Glutamatergic neuron (in vitro differentiated cells): Measurements from ENCODE around the gene GNA12. TPM values are rescaled to one million over a fixed set of nuclear protein-coding genes. Genes with fewer than 3 reads are reported as not detected.

Source experiments
- DNase-seq: peaks from one replicate; pipeline ENCODE4 v3.0.0; 2022
- H3K27ac Mint-ChIP-seq: one replicate; pipeline ENCODE4 v1.8.0; 2020; ENCODE audit warnings: mild to moderate bottlenecking, mixed read lengths, inconsistent platforms; ENCODE audit not compliant: unreplicated experiment
- H3K27me3 Mint-ChIP-seq: one replicate; pipeline ENCODE4 v1.8.0; 2020; ENCODE audit warnings: mild to moderate bottlenecking, moderate library complexity, mixed read lengths, inconsistent platforms; ENCODE audit not compliant: unreplicated experiment
- H3K36me3 Mint-ChIP-seq: one replicate; pipeline ENCODE4 v1.8.0; 2020; ENCODE audit warnings: mild to moderate bottlenecking, mixed read lengths, inconsistent platforms; ENCODE audit not compliant: unreplicated experiment
- H3K4me1 Mint-ChIP-seq: one replicate; pipeline ENCODE4 v1.8.0; 2020; ENCODE audit warnings: mild to moderate bottlenecking, low read depth, mixed read lengths, inconsistent platforms; ENCODE audit not compliant: unreplicated experiment
- H3K4me3 Mint-ChIP-seq: one replicate; pipeline ENCODE4 v1.8.0; 2020; ENCODE audit warnings: mild to moderate bottlenecking, mixed read lengths, inconsistent platforms; ENCODE audit not compliant: unreplicated experiment
- H3K9me3 Mint-ChIP-seq: one replicate; pipeline ENCODE4 v1.8.0; 2020; ENCODE audit warnings: mild to moderate bottlenecking, moderate library complexity, mixed read lengths, inconsistent platforms; ENCODE audit not compliant: unreplicated experiment
- total RNA-seq: library from RNA; stranded (reverse); fragmentation: NEBNext Ultra II Directional; extraction: Animal tissue kit (Norgen Biotek cat#: 25700); gene quantifications from one replicate; pipeline ENCODE4 v1.2.1, GENCODE V29; 2021; ENCODE audit not compliant: unreplicated experiment
- TF ChIP-seq, protein P1 (sequence below): fragments of 200-600 bp; sonication (generic); IDR thresholded peaks from one replicate; pipeline ENCODE4 v1.5.0; 2021; ENCODE audit not compliant: partially characterized antibody, unreplicated experiment

Gene GNA12
- total RNA-seq, 1 donor from 2014 or later = 66.2 TPM

GRCh38 chr7:2813350-2814185 is 30.5 kb downstream of the GNA12 start:
- Mint-ChIP-seq H3K4me1 (peaks cover 33% of the 10 kb centered on the region), H3K9me3 (peaks cover 9% of the 10 kb centered on the region), H3K27me3 (peaks cover 2% of the 10 kb centered on the region), H3K27ac (no peak overlapping the region), H3K4me3 (peak overlapping the region; percentile 21), H3K36me3 (peaks cover 8% of the 10 kb centered on the region)
- no peak for DNase-seq
- TF ChIP-seq, protein P1, sequence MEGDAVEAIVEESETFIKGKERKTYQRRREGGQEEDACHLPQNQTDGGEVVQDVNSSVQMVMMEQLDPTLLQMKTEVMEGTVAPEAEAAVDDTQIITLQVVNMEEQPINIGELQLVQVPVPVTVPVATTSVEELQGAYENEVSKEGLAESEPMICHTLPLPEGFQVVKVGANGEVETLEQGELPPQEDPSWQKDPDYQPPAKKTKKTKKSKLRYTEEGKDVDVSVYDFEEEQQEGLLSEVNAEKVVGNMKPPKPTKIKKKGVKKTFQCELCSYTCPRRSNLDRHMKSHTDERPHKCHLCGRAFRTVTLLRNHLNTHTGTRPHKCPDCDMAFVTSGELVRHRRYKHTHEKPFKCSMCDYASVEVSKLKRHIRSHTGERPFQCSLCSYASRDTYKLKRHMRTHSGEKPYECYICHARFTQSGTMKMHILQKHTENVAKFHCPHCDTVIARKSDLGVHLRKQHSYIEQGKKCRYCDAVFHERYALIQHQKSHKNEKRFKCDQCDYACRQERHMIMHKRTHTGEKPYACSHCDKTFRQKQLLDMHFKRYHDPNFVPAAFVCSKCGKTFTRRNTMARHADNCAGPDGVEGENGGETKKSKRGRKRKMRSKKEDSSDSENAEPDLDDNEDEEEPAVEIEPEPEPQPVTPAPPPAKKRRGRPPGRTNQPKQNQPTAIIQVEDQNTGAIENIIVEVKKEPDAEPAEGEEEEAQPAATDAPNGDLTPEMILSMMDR = no peak

GRCh38 chr7:2812831-2813230 is 31.3 kb downstream of the GNA12 start:
- peaks cover 3% of the 10 kb centered on the region for H3K27me3 Mint-ChIP-seq
- peaks cover 34% of the 10 kb centered on the region for H3K4me1 Mint-ChIP-seq
- peaks cover 8% of the 10 kb centered on the region for H3K36me3 Mint-ChIP-seq
- no peak for DNase-seq
- H3K27ac Mint-ChIP-seq = no peak overlapping the region
- TF ChIP-seq, protein P1 = no peak
- H3K4me3 Mint-ChIP-seq = no peak overlapping the region
- peaks cover 9% of the 10 kb centered on the region for H3K9me3 Mint-ChIP-seq

DNA sequence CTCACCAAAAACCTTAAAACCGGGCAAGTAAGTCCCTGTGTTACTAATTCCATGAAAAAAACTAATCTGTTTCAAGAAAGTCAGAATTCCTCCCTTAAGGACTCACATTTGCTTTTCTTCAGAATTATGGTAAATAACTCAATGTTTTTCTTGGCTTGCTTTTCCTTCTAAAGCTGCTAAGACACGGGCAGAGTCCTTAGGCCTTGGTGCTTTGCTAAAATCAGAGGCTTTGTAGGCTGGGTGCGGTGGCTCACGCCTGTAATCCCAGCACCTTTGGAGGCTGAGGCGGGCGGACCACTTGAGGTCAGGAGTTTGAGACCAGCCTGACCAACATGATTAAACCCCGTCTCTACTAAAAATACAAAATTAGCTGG is 32.0 kb downstream of the GNA12 start:
- TF ChIP-seq, protein P1 = no peak
- H3K27me3 Mint-ChIP-seq = peaks cover 3% of the 10 kb centered on the region
- H3K9me3 Mint-ChIP-seq = peaks cover 9% of the 10 kb centered on the region
- H3K36me3 Mint-ChIP-seq = peaks cover 8% of the 10 kb centered on the region
- H3K27ac Mint-ChIP-seq = no peak overlapping the region
- H3K4me3 Mint-ChIP-seq = no peak overlapping the region
- peaks cover 38% of the 10 kb centered on the region for H3K4me1 Mint-ChIP-seq
- DNase-seq = no peak

- Mint-ChIP-seq H3K36me3 (peaks cover 3% of the 10 kb centered on the region), H3K27ac (no peak overlapping the region), H3K9me3 (peaks cover 6% of the 10 kb centered on the region), H3K4me1 (peaks cover 38% of the 10 kb centered on the region), H3K27me3 (peaks cover 2% of the 10 kb centered on the region), H3K4me3 (peak overlapping the region; percentile 32)
- DNase-seq = no peak
- TF ChIP-seq, protein P1 = no peak
Measured at GRCh38 chr7:2811476-2812113, 32.5 kb downstream of the GNA12 start.
